ENCODE measurements around the gene TEK.

Gene TEK

DNA sequence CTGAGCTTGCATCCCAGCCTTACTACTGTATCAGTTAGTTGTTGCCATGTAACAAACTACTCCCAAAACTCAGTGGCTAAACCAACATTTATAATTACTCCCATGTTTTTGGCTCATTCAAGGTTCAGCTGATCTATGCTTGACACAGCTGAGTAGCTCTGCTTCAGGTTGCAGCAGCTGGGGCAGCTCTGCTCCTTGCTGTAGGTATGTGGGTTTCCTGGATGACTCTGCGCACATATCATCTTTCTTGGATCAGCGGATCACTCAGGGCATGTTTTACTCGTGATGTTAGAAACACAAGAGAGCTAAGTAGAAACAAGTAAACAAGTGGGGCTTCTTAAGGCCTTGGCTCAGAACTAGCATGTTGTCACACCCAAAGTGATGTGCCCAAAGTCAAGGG, 15.1 kb downstream of the TEK start:
- TF ChIP-seq CTCF (IDR thresholded peaks at IDR 0.05; ENCODE audit: low read depth, low read length, missing control alignments): no peak
- no peak overlapping the region for H3K4me3 ChIP-seq (ENCODE audit: low read depth, low read length)
- DNase-seq (ENCODE audit: low read depth): no peak

DNA sequence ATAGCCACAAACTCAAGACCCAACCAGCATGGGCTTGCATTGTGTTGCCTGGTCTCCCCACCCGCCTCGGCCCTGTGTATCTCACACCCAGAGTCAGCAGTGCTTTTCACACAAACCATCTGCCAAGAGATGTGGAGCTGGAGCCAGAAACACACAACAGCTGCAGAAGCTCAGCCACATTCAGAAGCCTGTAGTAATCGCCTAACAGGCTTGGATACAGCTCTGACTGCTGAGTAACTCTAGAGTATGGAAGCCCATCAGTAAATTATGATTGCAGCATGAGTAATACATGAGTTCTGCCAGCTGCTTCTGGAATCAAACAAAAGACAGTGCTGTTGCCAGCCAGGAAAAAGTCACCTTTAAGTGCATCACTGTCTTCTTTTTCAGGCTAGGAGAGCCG, 16.0 kb downstream of the TEK start:
- DNase-seq (ENCODE audit: low read depth): no peak
- TF ChIP-seq CTCF (IDR thresholded peaks at IDR 0.05; ENCODE audit: low read depth, low read length, missing control alignments): no peak
- H3K4me3 ChIP-seq (ENCODE audit: low read depth, low read length): no peak overlapping the region

DNA sequence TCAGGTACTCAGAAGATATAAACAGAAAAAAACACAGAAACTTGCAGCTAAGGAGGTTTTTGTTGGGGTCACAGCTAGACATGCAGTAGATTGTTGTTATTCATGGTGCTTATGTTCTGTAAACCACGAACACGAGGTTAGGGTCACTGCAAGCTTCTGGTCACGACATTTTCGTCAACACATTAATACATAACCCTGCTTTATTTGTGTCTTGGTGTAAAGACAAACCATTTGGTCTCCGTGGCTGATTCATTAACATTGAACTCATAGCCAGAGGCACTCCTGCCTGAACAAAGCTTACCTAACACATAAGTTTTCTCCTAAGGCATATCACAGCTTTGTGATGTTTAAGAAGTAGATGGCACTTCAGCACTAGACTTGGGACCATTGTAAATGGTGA, 16.9 kb downstream of the TEK start:
- DNase-seq (ENCODE audit: low read depth): no peak
- H3K4me3 ChIP-seq (ENCODE audit: low read depth, low read length): no peak overlapping the region
- no peak for TF ChIP-seq CTCF (IDR thresholded peaks at IDR 0.05; ENCODE audit: low read depth, low read length, missing control alignments)

GRCh38 chr9:27126670-27127069, 17.6 kb downstream of the TEK start:
- TF ChIP-seq CTCF (IDR thresholded peaks at IDR 0.05; ENCODE audit: low read depth, low read length, missing control alignments): no peak
- DNase-seq (ENCODE audit: low read depth): no peak
- no peak overlapping the region for H3K4me3 ChIP-seq (ENCODE audit: low read depth, low read length)

DNA sequence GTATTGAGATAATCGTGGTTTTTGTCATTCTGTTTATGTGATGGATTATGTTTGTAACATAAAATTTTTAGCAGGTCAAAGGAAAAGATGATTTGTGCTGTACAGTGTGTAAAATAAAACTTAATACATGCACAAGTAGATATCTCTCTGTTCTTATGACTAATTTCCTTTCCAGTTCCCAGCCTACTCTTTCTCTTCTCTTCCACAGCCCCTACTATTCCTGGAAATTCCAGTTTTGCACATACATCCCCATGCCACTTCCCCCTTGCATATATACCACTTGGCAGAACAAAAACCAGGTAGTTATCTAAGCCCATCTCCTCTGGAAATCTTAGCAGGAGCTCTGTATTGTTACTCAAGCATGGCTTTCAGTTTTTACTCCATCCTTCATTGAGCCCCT, 20.2 kb downstream of the TEK start:
- DNase-seq (ENCODE audit: low read depth): no peak
- no peak for TF ChIP-seq CTCF (IDR thresholded peaks at IDR 0.05; ENCODE audit: low read depth, low read length, missing control alignments)
- H3K4me3 ChIP-seq (ENCODE audit: low read depth, low read length): no peak overlapping the region

GRCh38 chr9:27131731-27132130, 22.7 kb downstream of the TEK start:
- DNase-seq (ENCODE audit: low read depth): no peak
- no peak overlapping the region for H3K4me3 ChIP-seq (ENCODE audit: low read depth, low read length)
- TF ChIP-seq CTCF (IDR thresholded peaks at IDR 0.05; ENCODE audit: low read depth, low read length, missing control alignments): no peak

GRCh38 chr9:27133817-27134216, 24.8 kb downstream of the TEK start:
- TF ChIP-seq CTCF (IDR thresholded peaks at IDR 0.05; ENCODE audit: low read depth, low read length, missing control alignments): no peak
- DNase-seq (ENCODE audit: low read depth): no peak
- no peak overlapping the region for H3K4me3 ChIP-seq (ENCODE audit: low read depth, low read length)

All from GM12864 (cell line).